Pancreas (tissue), 10 donors: ENCODE data around the gene PMEPA1. TPM values are rescaled to one million over a fixed set of nuclear protein-coding genes. Genes with fewer than 3 reads are reported as not detected.

Source experiments
- ATAC-seq, 4 donors: fragments of 200-7000 bp; cut with Tn5 transposase; one replicate each; pipeline versions ENCODE4 v1.8.0 to v1.9.1; 2020; ENCODE audit warnings: mild to moderate bottlenecking in 4 of 4, moderate library complexity in 4 of 4
- DNase-seq, 6 donors: peaks; one replicate each; pipeline ENCODE4 v3.0.0-alpha.2; 2020
- FAIRE-seq: peaks from 2 replicates; lab custom pipeline; 2012; peaks lifted over from hg19 to GRCh38; lab: Jason Lieb, UNC
- H3K27ac ChIP-seq, 4 donors: fragments of 200-600 bp; sonication (generic); 1 replicate in 3 of 4; 2 replicates in 1 of 4; pipeline versions ENCODE4 v1.5.0 to v1.8.0; 2020
- H3K27me3 ChIP-seq, 4 donors: fragments of 200-600 bp; one replicate each; pipeline ENCODE4 v1.8.0; 2021
- H3K36me3 ChIP-seq, 3 donors: fragments of 200-600 bp; sonication (generic) in 1 of 3; one replicate each; pipeline versions ENCODE4 v1.5.0 to v1.8.0; 2020 to 2021
- H3K4me1 ChIP-seq, 3 donors: fragments of 200-600 bp; one replicate each; pipeline ENCODE4 v1.8.0; 2021
- H3K4me3 ChIP-seq, 4 donors: fragments of 200-600 bp; sonication (generic) in 2 of 4; one replicate each; pipeline versions ENCODE4 v1.5.0 to v1.8.0; 2020 to 2021
- H3K9me3 ChIP-seq, 4 donors: fragments of 200-600 bp; one replicate each; pipeline ENCODE4 v1.8.0; 2021
- WGBS, 2 donors: extraction: QIAGEN DNeasy Blood & Tissue Kit; methylation state at CpG; one replicate each; pipeline ENCODE4 v1.1.7; 2013; 5-methylcytosine and 5-hydroxymethylcytosine counted together
- intact Hi-C, 3 donors: fragments of 100-400 bp; cut with DNase I; formaldehyde crosslinking; loops; one replicate each; pipeline versions ENCODE4 v1.11.1 to v1.14.2; 2022
- polyA plus RNA-seq, 2 donors: library from polyadenylated mRNA; stranded (reverse); fragments of 200-250 nt; gene quantifications; one replicate each; pipeline ENCODE4 v1.2.3, GENCODE V29; 2013
- total RNA-seq, 6 donors: library from RNA; stranded (reverse); fragmentation: NEBNext Ultra II Directional in 4 of 6; extraction: Animal tissue kit (Norgen Biotek cat#: 25700) in 4 of 6; gene quantifications; one replicate each; pipeline versions ENCODE4 v1.2.1 to v1.2.4, GENCODE V29; 2021 to 2023
- TF ChIP-seq, protein P1 (sequence below), 4 donors: fragments of 200-600 bp; sonication (generic) in 3 of 4; IDR thresholded peaks; one replicate each; pipeline versions ENCODE4 v1.5.0 to v1.8.0; 2021; ENCODE audit warnings: antibody characterized with exemption in 4 of 4
- donor health status: healthy with polysubstance abuse.
- donor health status: DM: no; HTN: no; CAD: no; lungs with moderate emphysema.
- donor health status: DM: no; HTN: no; CAD: no.
- donor health status: control.
- donor health status: control.
- donor health status: Bipolar disorder and iron deficiency.
- donor health status: DM: yes; HTN: yes; CAD: no.
- donor health status: DM: no; HTN: no; CAD: no.
- donor health status: DM: no; HTN: no; CAD: no.
- donor health status: DM: yes; HTN: yes; CAD: no.

PMEPA1 gene
- total and polyA plus RNA-seq, 8 donors, result 24.8 to 98.2 (median 33.6) TPM

DNA sequence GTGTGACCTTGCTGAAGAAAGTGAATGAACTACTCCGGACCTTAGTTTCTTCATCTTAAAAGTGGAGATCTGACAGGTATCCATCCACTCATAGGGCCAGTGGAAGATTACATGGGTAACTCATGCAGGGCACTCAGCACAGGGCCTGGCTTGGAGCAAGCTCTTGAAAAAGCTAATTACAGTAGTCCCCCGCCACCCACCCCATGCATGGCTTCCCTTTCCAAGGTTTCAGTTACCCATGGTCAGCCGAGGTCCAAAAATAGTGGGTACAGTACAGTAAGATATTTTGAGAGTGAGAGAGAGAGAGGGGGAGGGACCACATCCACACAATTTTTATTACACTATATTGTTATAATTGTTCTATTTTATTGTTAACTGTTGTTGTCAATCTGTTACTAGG is 7.1 kb upstream of the PMEPA1 start:
- no peak for FAIRE-seq
- intact Hi-C loops, result no loop called here
- no peak overlapping the region for H3K27ac ChIP-seq

GRCh38 chr20:57716202-57716601 is 6.4 kb upstream of the PMEPA1 start:
- no peaks in the 10 kb centered on the region for H3K27me3 ChIP-seq
- H3K4me1 ChIP-seq, result peaks cover 5 to 11% (median 7%) of the 10 kb centered on the region in 3 donors
- FAIRE-seq (no peak), DNase-seq (no peak), ATAC-seq (no peak)
- intact Hi-C loops, result no loop called here
- no peaks in the 10 kb centered on the region for H3K9me3 ChIP-seq
- no peaks in the 10 kb centered on the region for H3K36me3 ChIP-seq
- TF ChIP-seq, protein P1, sequence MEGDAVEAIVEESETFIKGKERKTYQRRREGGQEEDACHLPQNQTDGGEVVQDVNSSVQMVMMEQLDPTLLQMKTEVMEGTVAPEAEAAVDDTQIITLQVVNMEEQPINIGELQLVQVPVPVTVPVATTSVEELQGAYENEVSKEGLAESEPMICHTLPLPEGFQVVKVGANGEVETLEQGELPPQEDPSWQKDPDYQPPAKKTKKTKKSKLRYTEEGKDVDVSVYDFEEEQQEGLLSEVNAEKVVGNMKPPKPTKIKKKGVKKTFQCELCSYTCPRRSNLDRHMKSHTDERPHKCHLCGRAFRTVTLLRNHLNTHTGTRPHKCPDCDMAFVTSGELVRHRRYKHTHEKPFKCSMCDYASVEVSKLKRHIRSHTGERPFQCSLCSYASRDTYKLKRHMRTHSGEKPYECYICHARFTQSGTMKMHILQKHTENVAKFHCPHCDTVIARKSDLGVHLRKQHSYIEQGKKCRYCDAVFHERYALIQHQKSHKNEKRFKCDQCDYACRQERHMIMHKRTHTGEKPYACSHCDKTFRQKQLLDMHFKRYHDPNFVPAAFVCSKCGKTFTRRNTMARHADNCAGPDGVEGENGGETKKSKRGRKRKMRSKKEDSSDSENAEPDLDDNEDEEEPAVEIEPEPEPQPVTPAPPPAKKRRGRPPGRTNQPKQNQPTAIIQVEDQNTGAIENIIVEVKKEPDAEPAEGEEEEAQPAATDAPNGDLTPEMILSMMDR (IDR thresholded peaks at IDR 0.05), result no peak
- H3K27ac ChIP-seq, result no peak overlapping the region
- H3K4me3 ChIP-seq, result no peak overlapping the region
- WGBS, 2 donors, result 36% methylated on average over 3 of the region's 3 CpGs

More for the DNA sequence above, 7.1 kb upstream of the PMEPA1 start:
- H3K4me3 ChIP-seq, result no peak overlapping the region
- no peak for DNase-seq
- H3K27me3 ChIP-seq, result no peaks in the 10 kb centered on the region
- 55 to 58% methylated on average over 3 of the region's 3 CpGs for WGBS, 2 donors
- H3K4me1 ChIP-seq, result peaks cover 5 to 7% (median 6%) of the 10 kb centered on the region in 3 donors
- H3K36me3 ChIP-seq, result no peaks in the 10 kb centered on the region
- no peak for ATAC-seq
- TF ChIP-seq, protein P1 (IDR thresholded peaks at IDR 0.05), result no peak
- H3K9me3 ChIP-seq, result no peaks in the 10 kb centered on the region

- intact Hi-C loops, result no loop called here
- no peak for ATAC-seq
These were observed 5.6 kb upstream of the PMEPA1 start for GRCh38 chr20:57715268-57715904.

DNA sequence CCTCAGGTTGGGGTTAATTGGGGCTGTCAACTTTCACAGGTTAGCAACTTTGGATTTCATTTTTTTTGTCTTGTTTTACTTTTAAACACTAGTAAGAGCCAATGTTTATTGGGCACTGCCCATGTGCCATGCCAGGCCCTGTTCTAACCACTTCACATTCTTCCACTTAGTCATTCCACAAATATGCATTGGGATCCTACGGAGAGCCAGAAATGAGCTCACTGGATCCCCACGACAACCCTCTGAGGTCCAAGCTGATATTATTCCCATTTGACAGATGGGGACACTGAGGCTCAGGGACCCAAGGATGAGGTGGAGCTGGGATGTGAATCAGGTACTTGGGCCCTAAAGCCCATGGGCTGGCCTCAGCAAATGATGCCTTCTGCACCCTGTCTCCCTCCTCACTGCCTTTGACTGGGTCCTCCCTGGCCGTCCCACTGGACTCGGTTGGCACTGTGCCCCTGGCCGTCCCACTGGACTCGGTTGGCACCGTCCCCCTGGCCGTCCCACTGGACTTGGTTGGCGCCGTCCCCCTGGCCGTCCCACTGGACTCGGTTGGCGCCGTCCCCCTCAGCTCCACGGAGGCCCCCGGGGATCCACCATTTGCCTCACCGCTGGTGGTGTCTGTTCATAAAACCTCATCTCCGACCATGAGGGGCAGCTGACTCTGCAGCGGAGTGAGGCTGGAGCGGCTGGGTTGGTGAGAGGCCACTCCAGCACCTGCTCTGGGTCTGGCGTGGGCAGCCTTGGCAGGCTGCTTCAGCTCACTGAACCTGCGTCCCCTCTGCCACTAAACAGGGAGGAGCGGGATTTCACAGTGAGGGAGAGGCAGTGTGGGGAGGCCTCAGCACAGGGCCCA is 4.8 kb upstream of the PMEPA1 start:
- peaks cover 7 to 14% (median 10%) of the 10 kb centered on the region in 3 donors for H3K4me1 ChIP-seq
- DNase-seq, result no peak
- ATAC-seq, result no peak
- H3K27me3 ChIP-seq, result no peaks in the 10 kb centered on the region
- no peak overlapping the region for H3K27ac ChIP-seq
- no peak for FAIRE-seq
- TF ChIP-seq, protein P1 (IDR thresholded peaks at IDR 0.05), result no peak
- no peaks in the 10 kb centered on the region for H3K36me3 ChIP-seq
- WGBS, 2 donors, result 81 to 90% methylated on average over 23 of the region's 23 CpGs
- intact Hi-C loops, result no loop called here
- H3K9me3 ChIP-seq, result no peaks in the 10 kb centered on the region
- H3K4me3 ChIP-seq, result no peak overlapping the region

More at GRCh38 chr20:57715268-57715904, 5.6 kb upstream of the PMEPA1 start:
- FAIRE-seq (no peak), DNase-seq (no peak)
- 66 to 79% methylated on average over 15 of the region's 15 CpGs for WGBS, 2 donors
- Histone ChIP-seq H3K27ac (no peak overlapping the region), H3K4me3 (no peak overlapping the region), H3K27me3 (no peaks in the 10 kb centered on the region), H3K9me3 (no peaks in the 10 kb centered on the region), H3K36me3 (no peaks in the 10 kb centered on the region), H3K4me1 (peaks cover 7 to 14% (median 10%) of the 10 kb centered on the region in 3 donors)
- TF ChIP-seq, protein P1 (IDR thresholded peaks at IDR 0.05), result no peak
